ENCODE data around the gene CCKAR.

DNA sequence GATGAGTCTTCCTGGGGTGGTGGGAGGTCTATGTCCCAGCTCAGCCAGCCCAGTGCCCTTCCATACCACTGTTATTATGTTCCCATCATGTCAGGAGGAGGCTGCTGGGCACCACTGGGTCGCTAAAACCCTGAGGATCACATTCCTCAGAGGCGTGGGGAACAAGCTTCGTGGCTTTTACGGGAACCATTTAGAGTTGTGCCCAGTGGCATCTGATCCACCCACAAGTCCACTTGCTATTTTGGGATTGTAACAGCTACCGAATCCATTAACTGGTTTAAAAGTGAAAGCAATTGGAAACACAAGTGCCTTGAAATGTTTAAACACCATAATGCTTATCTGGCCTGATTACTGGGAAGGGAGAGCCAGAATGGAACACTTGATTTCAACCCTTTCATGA lies 13.1 kb upstream of the CCKAR start:
- no peak for TF ChIP-seq JUNB (IDR thresholded peaks at IDR 0.05)
- TF ChIP-seq, protein P1, sequence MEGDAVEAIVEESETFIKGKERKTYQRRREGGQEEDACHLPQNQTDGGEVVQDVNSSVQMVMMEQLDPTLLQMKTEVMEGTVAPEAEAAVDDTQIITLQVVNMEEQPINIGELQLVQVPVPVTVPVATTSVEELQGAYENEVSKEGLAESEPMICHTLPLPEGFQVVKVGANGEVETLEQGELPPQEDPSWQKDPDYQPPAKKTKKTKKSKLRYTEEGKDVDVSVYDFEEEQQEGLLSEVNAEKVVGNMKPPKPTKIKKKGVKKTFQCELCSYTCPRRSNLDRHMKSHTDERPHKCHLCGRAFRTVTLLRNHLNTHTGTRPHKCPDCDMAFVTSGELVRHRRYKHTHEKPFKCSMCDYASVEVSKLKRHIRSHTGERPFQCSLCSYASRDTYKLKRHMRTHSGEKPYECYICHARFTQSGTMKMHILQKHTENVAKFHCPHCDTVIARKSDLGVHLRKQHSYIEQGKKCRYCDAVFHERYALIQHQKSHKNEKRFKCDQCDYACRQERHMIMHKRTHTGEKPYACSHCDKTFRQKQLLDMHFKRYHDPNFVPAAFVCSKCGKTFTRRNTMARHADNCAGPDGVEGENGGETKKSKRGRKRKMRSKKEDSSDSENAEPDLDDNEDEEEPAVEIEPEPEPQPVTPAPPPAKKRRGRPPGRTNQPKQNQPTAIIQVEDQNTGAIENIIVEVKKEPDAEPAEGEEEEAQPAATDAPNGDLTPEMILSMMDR (IDR thresholded peaks at IDR 0.05 in 2 of 3, conservative IDR thresholded peaks at IDR 0.05 in 1 of 3; ENCODE audit: control insufficient read depth in 2 of 3, extremely low read depth in 1 of 3, insufficient read depth in 1 of 3, low read depth in 3 of 3, low read length in 3 of 3) = no peak
- TF ChIP-seq NFIC (IDR thresholded peaks at IDR 0.05; ENCODE audit: low read depth, low read length) = no peak
- no peak for TF ChIP-seq CEBPB (IDR thresholded peaks at IDR 0.05; ENCODE audit: borderline replicate concordance in 1 of 2, low read depth in 2 of 2, low read length in 2 of 2)
- TF ChIP-seq ZNF274 (IDR thresholded peaks at IDR 0.05; ENCODE audit: insufficient read depth, insufficient read length) = no peak
- TF ChIP-seq SIX5 (IDR thresholded peaks at IDR 0.05; ENCODE audit: low read depth, low read length, severe bottlenecking) = no peak
- TF ChIP-seq ZNF24 (IDR thresholded peaks at IDR 0.05) = no peak
- TF ChIP-seq, protein P2, sequence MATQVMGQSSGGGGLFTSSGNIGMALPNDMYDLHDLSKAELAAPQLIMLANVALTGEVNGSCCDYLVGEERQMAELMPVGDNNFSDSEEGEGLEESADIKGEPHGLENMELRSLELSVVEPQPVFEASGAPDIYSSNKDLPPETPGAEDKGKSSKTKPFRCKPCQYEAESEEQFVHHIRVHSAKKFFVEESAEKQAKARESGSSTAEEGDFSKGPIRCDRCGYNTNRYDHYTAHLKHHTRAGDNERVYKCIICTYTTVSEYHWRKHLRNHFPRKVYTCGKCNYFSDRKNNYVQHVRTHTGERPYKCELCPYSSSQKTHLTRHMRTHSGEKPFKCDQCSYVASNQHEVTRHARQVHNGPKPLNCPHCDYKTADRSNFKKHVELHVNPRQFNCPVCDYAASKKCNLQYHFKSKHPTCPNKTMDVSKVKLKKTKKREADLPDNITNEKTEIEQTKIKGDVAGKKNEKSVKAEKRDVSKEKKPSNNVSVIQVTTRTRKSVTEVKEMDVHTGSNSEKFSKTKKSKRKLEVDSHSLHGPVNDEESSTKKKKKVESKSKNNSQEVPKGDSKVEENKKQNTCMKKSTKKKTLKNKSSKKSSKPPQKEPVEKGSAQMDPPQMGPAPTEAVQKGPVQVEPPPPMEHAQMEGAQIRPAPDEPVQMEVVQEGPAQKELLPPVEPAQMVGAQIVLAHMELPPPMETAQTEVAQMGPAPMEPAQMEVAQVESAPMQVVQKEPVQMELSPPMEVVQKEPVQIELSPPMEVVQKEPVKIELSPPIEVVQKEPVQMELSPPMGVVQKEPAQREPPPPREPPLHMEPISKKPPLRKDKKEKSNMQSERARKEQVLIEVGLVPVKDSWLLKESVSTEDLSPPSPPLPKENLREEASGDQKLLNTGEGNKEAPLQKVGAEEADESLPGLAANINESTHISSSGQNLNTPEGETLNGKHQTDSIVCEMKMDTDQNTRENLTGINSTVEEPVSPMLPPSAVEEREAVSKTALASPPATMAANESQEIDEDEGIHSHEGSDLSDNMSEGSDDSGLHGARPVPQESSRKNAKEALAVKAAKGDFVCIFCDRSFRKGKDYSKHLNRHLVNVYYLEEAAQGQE (IDR thresholded peaks at IDR 0.05; ENCODE audit: low read depth, low read length) = no peak
- TF ChIP-seq MEF2A (IDR thresholded peaks at IDR 0.05; ENCODE audit: insufficient read depth, low read depth, low read length) = no peak
- TF ChIP-seq FOXM1 (IDR thresholded peaks at IDR 0.05; ENCODE audit: low read depth, low read length) = no peak
- TF ChIP-seq EP300 (IDR thresholded peaks at IDR 0.05; ENCODE audit: borderline replicate concordance in 1 of 2, control insufficient read depth in 1 of 2, low read depth in 2 of 2, low read length in 2 of 2) = no peak
- TF ChIP-seq YY1 (IDR thresholded peaks at IDR 0.05; ENCODE audit: low read depth, low read length) = no peak

All from GM12878 (cell line).